ENCODE results near the gene MANEA. TPM values are rescaled to one million over a fixed set of nuclear protein-coding genes. Genes with fewer than 3 reads are reported as not detected.

MANEA gene
- polyA plus RNA-seq, 1 of the 3 experiments (the other 2 are of a cell fraction): 2.8 TPM

DNA sequence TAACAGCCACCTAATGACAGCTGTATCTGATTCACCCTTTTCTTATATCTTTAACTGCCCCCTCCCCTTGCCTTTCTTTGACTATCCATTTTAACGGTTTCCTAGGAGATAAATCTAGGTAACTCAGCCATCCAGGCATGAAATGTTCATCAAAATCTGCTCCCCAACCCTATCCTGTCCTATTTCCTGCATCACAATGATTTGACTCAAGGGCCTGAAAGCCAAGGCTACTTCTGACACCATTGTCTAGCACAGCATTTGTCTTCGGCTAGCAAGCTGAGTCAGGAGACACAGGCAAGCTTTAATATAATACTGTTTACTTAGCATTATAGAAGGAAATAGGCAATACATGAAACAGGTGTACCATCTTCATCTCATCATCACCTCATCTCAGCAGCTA, 31.6 kb upstream of the MANEA start:
- 50% methylated on average over 2 of the region's 2 CpGs for WGBS (ENCODE audit: low lambda C conversion rate)
- Histone ChIP-seq H3F3A (replicated peaks; ENCODE audit: insufficient read depth) (no peaks in the 10 kb centered on the region), H3K79me2 (ENCODE audit: insufficient read depth) (no peaks in the 10 kb centered on the region), H3K27me3 (ENCODE audit: insufficient read depth) (no peaks in the 10 kb centered on the region), H3K9me2 (no peaks in the 10 kb centered on the region), H4K20me1 (ENCODE audit: insufficient read depth) (no peaks in the 10 kb centered on the region), H3K9me3 (no peaks in the 10 kb centered on the region), H3K4me2 (no peak overlapping the region), H2AFZ (ENCODE audit: low read depth) (no peak overlapping the region), H3K9ac (no peak overlapping the region), H3K4me3 (ENCODE audit: low read depth in 2 of 2, low read length in 1 of 2) (no peak overlapping the region), H3K27ac (ENCODE audit: low read depth in 2 of 2, low read length in 1 of 2) (no peak overlapping the region), H3K4me1 (ENCODE audit: control insufficient read depth in 1 of 2, insufficient read depth in 2 of 2, low read depth in 1 of 2, low read length in 1 of 2) (no peaks in the 10 kb centered on the region), H3K36me3 (replicated peaks in 1 of 2; ENCODE audit: control insufficient read depth in 1 of 2, insufficient read depth in 2 of 2, low read length in 1 of 2) (no peaks in the 10 kb centered on the region)
- CTCF ChIA-PET: no interaction called here
- POLR2A ChIA-PET: no interaction called here
- DNase-seq: no peak
- TF ChIP-seq, protein P1, sequence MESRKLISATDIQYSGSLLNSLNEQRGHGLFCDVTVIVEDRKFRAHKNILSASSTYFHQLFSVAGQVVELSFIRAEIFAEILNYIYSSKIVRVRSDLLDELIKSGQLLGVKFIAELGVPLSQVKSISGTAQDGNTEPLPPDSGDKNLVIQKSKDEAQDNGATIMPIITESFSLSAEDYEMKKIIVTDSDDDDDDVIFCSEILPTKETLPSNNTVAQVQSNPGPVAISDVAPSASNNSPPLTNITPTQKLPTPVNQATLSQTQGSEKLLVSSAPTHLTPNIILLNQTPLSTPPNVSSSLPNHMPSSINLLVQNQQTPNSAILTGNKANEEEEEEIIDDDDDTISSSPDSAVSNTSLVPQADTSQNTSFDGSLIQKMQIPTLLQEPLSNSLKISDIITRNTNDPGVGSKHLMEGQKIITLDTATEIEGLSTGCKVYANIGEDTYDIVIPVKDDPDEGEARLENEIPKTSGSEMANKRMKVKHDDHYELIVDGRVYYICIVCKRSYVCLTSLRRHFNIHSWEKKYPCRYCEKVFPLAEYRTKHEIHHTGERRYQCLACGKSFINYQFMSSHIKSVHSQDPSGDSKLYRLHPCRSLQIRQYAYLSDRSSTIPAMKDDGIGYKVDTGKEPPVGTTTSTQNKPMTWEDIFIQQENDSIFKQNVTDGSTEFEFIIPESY (IDR thresholded peaks at IDR 0.05; ENCODE audit: borderline replicate concordance, low read depth): no peak
- TF ChIP-seq CHD2 (IDR thresholded peaks at IDR 0.05; ENCODE audit: low read length, partially characterized antibody): no peak
- TF ChIP-seq, protein P2, sequence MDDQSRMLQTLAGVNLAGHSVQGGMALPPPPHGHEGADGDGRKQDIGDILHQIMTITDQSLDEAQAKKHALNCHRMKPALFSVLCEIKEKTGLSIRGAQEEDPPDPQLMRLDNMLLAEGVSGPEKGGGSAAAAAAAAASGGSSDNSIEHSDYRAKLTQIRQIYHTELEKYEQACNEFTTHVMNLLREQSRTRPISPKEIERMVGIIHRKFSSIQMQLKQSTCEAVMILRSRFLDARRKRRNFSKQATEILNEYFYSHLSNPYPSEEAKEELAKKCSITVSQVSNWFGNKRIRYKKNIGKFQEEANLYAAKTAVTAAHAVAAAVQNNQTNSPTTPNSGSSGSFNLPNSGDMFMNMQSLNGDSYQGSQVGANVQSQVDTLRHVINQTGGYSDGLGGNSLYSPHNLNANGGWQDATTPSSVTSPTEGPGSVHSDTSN (IDR thresholded peaks at IDR 0.05): no peak

DNA sequence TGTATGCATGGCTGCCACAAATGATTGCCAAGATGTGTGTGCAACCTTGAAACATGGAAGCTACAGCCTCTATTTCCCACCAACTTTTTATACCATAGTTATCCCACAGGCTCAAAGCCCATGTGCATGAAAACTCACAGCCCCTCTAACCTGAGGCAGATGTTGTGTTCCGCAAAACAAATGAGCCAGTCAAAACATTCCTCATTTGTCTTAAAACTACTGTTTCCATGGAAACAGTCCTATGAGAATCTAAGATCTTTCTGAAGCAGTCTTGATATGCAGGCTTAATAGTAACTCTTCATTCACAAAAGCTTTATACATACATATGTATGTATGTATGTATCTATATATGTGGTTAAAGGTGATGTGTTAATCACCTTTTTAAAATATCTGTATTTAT, 31.2 kb upstream of the MANEA start:
- TF ChIP-seq, protein P3, sequence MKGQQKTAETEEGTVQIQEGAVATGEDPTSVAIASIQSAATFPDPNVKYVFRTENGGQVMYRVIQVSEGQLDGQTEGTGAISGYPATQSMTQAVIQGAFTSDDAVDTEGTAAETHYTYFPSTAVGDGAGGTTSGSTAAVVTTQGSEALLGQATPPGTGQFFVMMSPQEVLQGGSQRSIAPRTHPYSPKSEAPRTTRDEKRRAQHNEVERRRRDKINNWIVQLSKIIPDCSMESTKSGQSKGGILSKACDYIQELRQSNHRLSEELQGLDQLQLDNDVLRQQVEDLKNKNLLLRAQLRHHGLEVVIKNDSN (IDR thresholded peaks at IDR 0.05; ENCODE audit: borderline replicate concordance, low read depth): no peak
- TF ChIP-seq, protein P4, sequence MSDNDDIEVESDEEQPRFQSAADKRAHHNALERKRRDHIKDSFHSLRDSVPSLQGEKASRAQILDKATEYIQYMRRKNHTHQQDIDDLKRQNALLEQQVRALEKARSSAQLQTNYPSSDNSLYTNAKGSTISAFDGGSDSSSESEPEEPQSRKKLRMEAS (IDR thresholded peaks at IDR 0.05; ENCODE audit: low read depth): no peak
- TF ChIP-seq TAF1 (IDR thresholded peaks at IDR 0.05; ENCODE audit: borderline replicate concordance, low read depth, low read length) (no peak), POLR2AphosphoS5 (IDR thresholded peaks at IDR 0.05; ENCODE audit: low read depth, low read length) (no peak), CHD2 (IDR thresholded peaks at IDR 0.05; ENCODE audit: low read length, partially characterized antibody) (no peak), NFIC (IDR thresholded peaks at IDR 0.05; ENCODE audit: borderline replicate concordance) (no peak), ELF1 (IDR thresholded peaks at IDR 0.05) (no peak), RXRA (IDR thresholded peaks at IDR 0.05; ENCODE audit: borderline replicate concordance, low read depth) (no peak), SMC3 (IDR thresholded peaks at IDR 0.05; ENCODE audit: low read depth, low read length) (no peak), GABPA (IDR thresholded peaks at IDR 0.05; ENCODE audit: low read depth) (no peak), JUND (IDR thresholded peaks at IDR 0.05) (no peak), NRF1 (IDR thresholded peaks at IDR 0.05; ENCODE audit: low read depth, low read length) (no peak), YY1 (IDR thresholded peaks at IDR 0.05; ENCODE audit: low read depth) (no peak), EP300 (IDR thresholded peaks at IDR 0.05; ENCODE audit: borderline replicate concordance in 1 of 2, low read depth in 1 of 2, low read length in 1 of 2) (no peak), MXI1 (IDR thresholded peaks at IDR 0.05; ENCODE audit: low read depth, low read length) (no peak), MEF2A (IDR thresholded peaks at IDR 0.05; ENCODE audit: borderline replicate concordance, low read depth) (no peak)
- TF ChIP-seq, protein P5, sequence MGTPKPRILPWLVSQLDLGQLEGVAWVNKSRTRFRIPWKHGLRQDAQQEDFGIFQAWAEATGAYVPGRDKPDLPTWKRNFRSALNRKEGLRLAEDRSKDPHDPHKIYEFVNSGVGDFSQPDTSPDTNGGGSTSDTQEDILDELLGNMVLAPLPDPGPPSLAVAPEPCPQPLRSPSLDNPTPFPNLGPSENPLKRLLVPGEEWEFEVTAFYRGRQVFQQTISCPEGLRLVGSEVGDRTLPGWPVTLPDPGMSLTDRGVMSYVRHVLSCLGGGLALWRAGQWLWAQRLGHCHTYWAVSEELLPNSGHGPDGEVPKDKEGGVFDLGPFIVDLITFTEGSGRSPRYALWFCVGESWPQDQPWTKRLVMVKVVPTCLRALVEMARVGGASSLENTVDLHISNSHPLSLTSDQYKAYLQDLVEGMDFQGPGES (IDR thresholded peaks at IDR 0.05; ENCODE audit: low read depth, low read length): no peak
- DNase-seq: no peak
- Histone ChIP-seq H3K9ac (no peak overlapping the region), H3K27me3 (ENCODE audit: insufficient read depth) (no peaks in the 10 kb centered on the region), H3F3A (replicated peaks; ENCODE audit: insufficient read depth) (no peaks in the 10 kb centered on the region), H3K79me2 (ENCODE audit: insufficient read depth) (no peaks in the 10 kb centered on the region), H3K4me2 (no peak overlapping the region), H3K9me2 (no peaks in the 10 kb centered on the region), H2AFZ (ENCODE audit: low read depth) (no peak overlapping the region), H3K27ac (ENCODE audit: low read depth in 2 of 2, low read length in 1 of 2) (no peak overlapping the region), H3K9me3 (no peaks in the 10 kb centered on the region), H3K36me3 (replicated peaks in 1 of 2; ENCODE audit: control insufficient read depth in 1 of 2, insufficient read depth in 2 of 2, low read length in 1 of 2) (no peaks in the 10 kb centered on the region), H4K20me1 (ENCODE audit: insufficient read depth) (no peaks in the 10 kb centered on the region), H3K4me1 (ENCODE audit: control insufficient read depth in 1 of 2, insufficient read depth in 2 of 2, low read depth in 1 of 2, low read length in 1 of 2) (no peaks in the 10 kb centered on the region), H3K4me3 (ENCODE audit: low read depth in 2 of 2, low read length in 1 of 2) (no peak overlapping the region)
- WGBS (ENCODE audit: low lambda C conversion rate): 80% methylated on average over 1 of the region's 1 CpG
- POLR2A ChIA-PET: no interaction called here
- CTCF ChIA-PET: no interaction called here

All from SK-N-SH (cell line).